Astrocyte (in vitro differentiated cells and primary cell): Measurements from ENCODE around the gene AGTPBP1.

Source experiments
- CTCF ChIP-seq: IDR thresholded peaks from 2 replicates; pipeline ENCODE4 v1.5.1; 2011; ENCODE audit warnings: low read depth, mild to moderate bottlenecking, inconsistent platforms, low read length, moderate library complexity; ENCODE audit not compliant: insufficient read depth
- EZH2 ChIP-seq: IDR thresholded peaks from 2 replicates; pipeline ENCODE4 v1.6.1; 2012; ENCODE audit warnings: mild to moderate bottlenecking, low read length, inconsistent platforms; ENCODE audit not compliant: insufficient read depth

- TF ChIP-seq CTCF (no peak), EZH2 (no peak)
Measured at GRCh38 chr9:85631809-85632208, 109.9 kb downstream of the AGTPBP1 start.
